IPS-18c (cell line): Measurements from ENCODE around the gene OR2K2.
"Not testable (repeated sequence)": the region's sequence is repeated elsewhere in the genome, so short reads cannot be mapped to it uniquely, and the experiment has no call there.

ENCODE experiments used
- H3K4me3 ChIP-seq: 2 replicates; pipeline ENCODE4 v1.7.0; 2013; ENCODE audit warnings: low read depth, mild to moderate bottlenecking, low read length, moderate library complexity; ENCODE audit not compliant: insufficient read depth
- H3K9me3 ChIP-seq: one replicate; pipeline ENCODE4 v1.6.1; 2013; ENCODE audit warnings: mild to moderate bottlenecking, low read length, moderate library complexity; ENCODE audit not compliant: control insufficient read depth, insufficient read depth

The OR2K2 gene

GRCh38 chr9:111330124-111330523 is at the start of gene OR2K2:
OR2K2 (minus strand) TSS chr9:111330224; CDS start chr9:111328433, 1,791 bp downstream.
- H3K9me3 ChIP-seq = no peaks in the 10 kb centered on the region
- H3K4me3 ChIP-seq = no peak within 1 kb of the TSS

- Histone ChIP-seq H3K4me3 (no peak overlapping the region), H3K9me3 (no peaks in the 10 kb centered on the region)
Measured at GRCh38 chr9:111375817-111376564, 46.0 kb upstream of the OR2K2 start.

GRCh38 chr9:111375062-111375461 is 45.0 kb upstream of the OR2K2 start:
- H3K9me3 ChIP-seq = no peaks in the 10 kb centered on the region
- H3K4me3 ChIP-seq = no peak overlapping the region

GRCh38 chr9:111372297-111372696 is 42.3 kb upstream of the OR2K2 start:
- Histone ChIP-seq H3K9me3 (no peaks in the 10 kb centered on the region), H3K4me3 (no peak overlapping the region)

GRCh38 chr9:111366978-111367377 is 37.0 kb upstream of the OR2K2 start:
- Histone ChIP-seq H3K9me3 (no peaks in the 10 kb centered on the region), H3K4me3 (no peak overlapping the region)

GRCh38 chr9:111362526-111362925 is 32.5 kb upstream of the OR2K2 start:
- H3K4me3 ChIP-seq = no peak overlapping the region
- H3K9me3 ChIP-seq = no peaks in the 10 kb centered on the region

GRCh38 chr9:111360881-111361280 is 30.9 kb upstream of the OR2K2 start:
- no peaks in the 10 kb centered on the region for H3K9me3 ChIP-seq
- H3K4me3 ChIP-seq = no peak overlapping the region

- H3K4me3 ChIP-seq = no peak overlapping the region
Measured at GRCh38 chr9:111356481-111357244, 26.6 kb upstream of the OR2K2 start.

GRCh38 chr9:111352545-111352944 is 22.5 kb upstream of the OR2K2 start:
- no peak overlapping the region for H3K4me3 ChIP-seq
- H3K9me3 ChIP-seq = no peaks in the 10 kb centered on the region

More at GRCh38 chr9:111356481-111357244, 26.6 kb upstream of the OR2K2 start:
- H3K9me3 ChIP-seq = no peaks in the 10 kb centered on the region

GRCh38 chr9:111350556-111350955 is 20.5 kb upstream of the OR2K2 start:
- Histone ChIP-seq H3K4me3 (no peak overlapping the region), H3K9me3 (no peaks in the 10 kb centered on the region)

- H3K4me3 ChIP-seq = no peak overlapping the region
- H3K9me3 ChIP-seq = no peaks in the 10 kb centered on the region
Measured at GRCh38 chr9:111349766-111350165, 19.7 kb upstream of the OR2K2 start.

- no peak overlapping the region for H3K4me3 ChIP-seq
- H3K9me3 ChIP-seq = no peaks in the 10 kb centered on the region
Measured at GRCh38 chr9:111348821-111349271, 18.8 kb upstream of the OR2K2 start.

- H3K4me3 ChIP-seq, H3K9me3 ChIP-seq: not testable (repeated sequence)
Measured at GRCh38 chr9:111334318-111334863, 4.4 kb upstream of the OR2K2 start.

GRCh38 chr9:111320631-111321030 is 9.4 kb downstream of the OR2K2 start:
- Histone ChIP-seq H3K4me3 (no peak overlapping the region), H3K9me3 (no peaks in the 10 kb centered on the region)

- H3K9me3 ChIP-seq = no peaks in the 10 kb centered on the region
- no peak overlapping the region for H3K4me3 ChIP-seq
Measured at GRCh38 chr9:111316796-111317195, 13.2 kb downstream of the OR2K2 start.

GRCh38 chr9:111305914-111306313 is 24.1 kb downstream of the OR2K2 start:
- H3K4me3 ChIP-seq = no peak overlapping the region
- H3K9me3 ChIP-seq = no peaks in the 10 kb centered on the region

GRCh38 chr9:111304000-111304399 is 26.0 kb downstream of the OR2K2 start:
- not testable (repeated sequence) for H3K9me3 ChIP-seq

GRCh38 chr9:111301195-111301594 is 28.8 kb downstream of the OR2K2 start:
- no peaks in the 10 kb centered on the region for H3K9me3 ChIP-seq
- no peak overlapping the region for H3K4me3 ChIP-seq

More at GRCh38 chr9:111304000-111304399, 26.0 kb downstream of the OR2K2 start:
- H3K4me3 ChIP-seq = not testable (repeated sequence)
